Activated CD8-positive, alpha-beta memory T cell treated with anti-CD3 and anti-CD28 coated beads for 48 hours (primary cell): ENCODE data around the gene PEX6.
A peak's percentile ranks its signal among the peaks of the same experiment; 100 is the strongest.

Experiments used
- DNase-seq, 3 experiments: peaks; one replicate each; pipeline ENCODE4 v3.0.0-alpha.2; 2020; ENCODE audit warnings: low read depth in 2 of 3, low spot score in 2 of 3

The PEX6 gene

GRCh38 chr6:42996513-42996912 lies 17.5 kb upstream of the PEX6 start:
- no peak for DNase-seq

- DNase-seq, result no peak
Measured at GRCh38 chr6:42993445-42993844, 14.5 kb upstream of the PEX6 start.

GRCh38 chr6:42989923-42990322 lies 10.9 kb upstream of the PEX6 start:
- DNase-seq, result no peak

- DNase-seq, result no peak
Measured at GRCh38 chr6:42988486-42989020, 9.6 kb upstream of the PEX6 start.

- no peak for DNase-seq
Measured at GRCh38 chr6:42987533-42988451, 8.8 kb upstream of the PEX6 start.

- no peak for DNase-seq
Measured at GRCh38 chr6:42984924-42985475, 6.0 kb upstream of the PEX6 start.

GRCh38 chr6:42984001-42984923 lies 5.3 kb upstream of the PEX6 start, which contains the start of gene PPP2R5D:
Gene PPP2R5D, plus strand, starts transcription at chr6:42984570. Its CDS starts 108 bp downstream, at chr6:42984678.
- DNase-seq, result peak; percentile 63 to 89 (median 84)

- no peak for DNase-seq
Measured at GRCh38 chr6:42981836-42982235, 2.9 kb upstream of the PEX6 start.

GRCh38 chr6:42979523-42980177 lies 669 bp upstream of the PEX6 start:
- DNase-seq, result no peak

- no peak for DNase-seq
Measured at GRCh38 chr6:42978487-42978838, 518 bp downstream of the PEX6 start.

- no peak for DNase-seq
Measured at GRCh38 chr6:42974919-42975505, 4.0 kb downstream of the PEX6 start.

- DNase-seq, result no peak
Measured at GRCh38 chr6:42973926-42974325, 5.1 kb downstream of the PEX6 start.

GRCh38 chr6:42971746-42972327 lies 7.1 kb downstream of the PEX6 start:
- no peak for DNase-seq

GRCh38 chr6:42970871-42971612 lies 7.9 kb downstream of the PEX6 start:
- no peak for DNase-seq

- no peak for DNase-seq
Measured at GRCh38 chr6:42969934-42970333, 9.0 kb downstream of the PEX6 start.

- no peak for DNase-seq
Measured at GRCh38 chr6:42969431-42969830, 9.6 kb downstream of the PEX6 start.

- DNase-seq, result no peak
Measured at GRCh38 chr6:42968783-42969182, 10.2 kb downstream of the PEX6 start.

- DNase-seq, result no peak
Measured at GRCh38 chr6:42968126-42968701, 10.8 kb downstream of the PEX6 start.

- no peak for DNase-seq
Measured at GRCh38 chr6:42967228-42967627, 11.8 kb downstream of the PEX6 start.
